ENCODE measurements around the gene SERHL2. TPM values are rescaled to one million over a fixed set of nuclear protein-coding genes. Genes with fewer than 3 reads are reported as not detected.
"Not testable (repeated sequence)": the region's sequence is repeated elsewhere in the genome, so short reads cannot be mapped to it uniquely, and the experiment has no call there.

SERHL2 gene
- total RNA-seq, 2 experiments from 2014 or later = 1.1 to 1.4 TPM

GRCh38 chr22:42614312-42615091 is 60.7 kb downstream of the SERHL2 start, which contains the start of gene POLDIP3:
Gene POLDIP3, minus strand, starts transcription at chr22:42614883. Its CDS starts 26 bp downstream, at chr22:42614857.
- TF ChIP-seq CTCF (IDR thresholded peaks at IDR 0.05) = no peak
- no peaks in the 10 kb centered on the region for H3K27me3 Mint-ChIP-seq
- peaks cover 28% of the 10 kb centered on the region for H3K36me3 Mint-ChIP-seq (ENCODE audit: low read depth)
- H3K9me3 Mint-ChIP-seq = no peaks in the 10 kb centered on the region
- CTCF ChIA-PET = interaction anchor here (1.0 kb wide), 2 partner anchors 12 to 32 kb away, joined by 3 to 5 read pairs; no protein-coding TSS in a partner anchor
- intact Hi-C loops (cut with micrococcal nuclease) = no loop called here
- POLR2A ChIA-PET = interaction anchor here (0.6 to 9.0 kb wide), 39 partner anchors 9 to 1165 kb away, joined by 3 to 102 read pairs (median 4); partner anchors contain the start of genes ACO2, CYB5R3 and PHF5A
- H3K4me3 Mint-ChIP-seq = peak within 1 kb of the TSS; percentile 91
- peaks cover 49% of the 10 kb centered on the region for H3K4me1 Mint-ChIP-seq (ENCODE audit: low read depth)
- H3K27ac Mint-ChIP-seq = peak within 1 kb of the TSS; percentile 100
- DNase-seq (peak; percentile 99), ATAC-seq (peak; percentile 75)

- Mint-ChIP-seq H3K4me3 (peak overlapping the region; percentile 91), H3K9me3 (no peaks in the 10 kb centered on the region), H3K36me3 (ENCODE audit: low read depth) (peaks cover 25% of the 10 kb centered on the region), H3K27ac (peak overlapping the region; percentile 100), H3K4me1 (ENCODE audit: low read depth) (peaks cover 44% of the 10 kb centered on the region), H3K27me3 (no peaks in the 10 kb centered on the region)
- ATAC-seq (peak; percentile 81), DNase-seq (peak; percentile 97)
- no peak for TF ChIP-seq CTCF (IDR thresholded peaks at IDR 0.05)
- ChIA-PET POLR2A (interaction anchor here (0.7 to 9.0 kb wide), 38 partner anchors 9 to 1166 kb away, joined by 3 to 102 read pairs (median 4); partner anchors contain the start of genes ACO2, CYB5R3 and PHF5A), CTCF (interaction anchor here (1.0 kb wide), 2 partner anchors 11 to 33 kb away, joined by 3 to 5 read pairs; no protein-coding TSS in a partner anchor)
- intact Hi-C loops (cut with micrococcal nuclease) = no loop called here
These were observed 61.5 kb downstream of the SERHL2 start for GRCh38 chr22:42615092-42615859.

- intact Hi-C loops (cut with micrococcal nuclease); ATAC-seq; H3K27me3 Mint-ChIP-seq; H3K9me3 Mint-ChIP-seq; DNase-seq: not testable (repeated sequence)
- Mint-ChIP-seq H3K4me1 (ENCODE audit: low read depth) (peaks cover 38% of the 10 kb centered on the region), H3K27ac (peak overlapping the region; percentile 100), H3K4me3 (peak overlapping the region; percentile 91), H3K36me3 (ENCODE audit: low read depth) (peaks cover 25% of the 10 kb centered on the region)
- ChIA-PET CTCF (interaction anchor here (1.0 kb wide), 1 partner anchor 10 kb away, joined by 5 read pairs; no protein-coding TSS in a partner anchor), POLR2A (interaction anchor here (0.7 to 9.0 kb wide), 17 partner anchors 9 to 462 kb away, joined by 3 to 102 read pairs (median 10); partner anchors contain the start of gene CYB5R3)
These were observed 62.1 kb downstream of the SERHL2 start for GRCh38 chr22:42615860-42616175.

- Mint-ChIP-seq H3K36me3 (ENCODE audit: low read depth) (peaks cover 14% of the 10 kb centered on the region), H3K4me3 (no peak overlapping the region), H3K4me1 (ENCODE audit: low read depth) (peaks cover 26% of the 10 kb centered on the region), H3K9me3 (no peaks in the 10 kb centered on the region), H3K27ac (no peak overlapping the region), H3K27me3 (no peaks in the 10 kb centered on the region)
- ChIA-PET CTCF (no interaction called here), POLR2A (interaction anchor here (0.8 to 9.0 kb wide), 3 partner anchors 8 to 34 kb away, joined by 3 to 102 read pairs (median 64); partner anchors contain the start of gene CYB5R3)
- no peak for TF ChIP-seq CTCF (IDR thresholded peaks at IDR 0.05)
- ATAC-seq = no peak
- no peak for DNase-seq
- intact Hi-C loops (cut with micrococcal nuclease) = no loop called here
These were observed 63.6 kb downstream of the SERHL2 start for GRCh38 chr22:42617155-42617983.
